ENCODE results near the gene CUX1. TPM values are rescaled to one million over a fixed set of nuclear protein-coding genes. Genes with fewer than 3 reads are reported as not detected.

CUX1 gene
- total and polyA plus RNA-seq, 10 of the 15 experiments (the other 5 are each of a cell fraction or from before 2014, with no cell fraction given) = 6.1 to 48.6 (median 25.9) TPM

GRCh38 chr7:101978683-101979082, 161.3 kb downstream of the CUX1 start:
- no TSS peak for BruUV-seq (replicated peaks)
- Histone ChIP-seq H3K4me1 (ENCODE audit: control insufficient read depth, insufficient read depth, low read length) (peaks cover 35% of the 10 kb centered on the region), H3K4me3 (no peak overlapping the region), H2AFZ (ENCODE audit: control insufficient read depth, low read depth, low read length) (no peak overlapping the region), H4K20me1 (ENCODE audit: control insufficient read depth, insufficient read depth) (no peaks in the 10 kb centered on the region), H3K4me2 (ENCODE audit: control insufficient read depth, insufficient read depth) (no peak overlapping the region), H3K9ac (ENCODE audit: control insufficient read depth, insufficient read depth, low read length) (no peak overlapping the region), H3K79me2 (ENCODE audit: control insufficient read depth, insufficient read depth, low read length) (peaks cover 5% of the 10 kb centered on the region), H3K27me3 (replicated peaks in 1 of 2; ENCODE audit: control insufficient read depth in 2 of 2, insufficient read depth in 2 of 2, low read length in 1 of 2) (no peaks in the 10 kb centered on the region; a peak in 1 of 4 replicates), H3K27ac (ENCODE audit: control insufficient read depth, insufficient read depth) (no peak overlapping the region), H3K36me3 (ENCODE audit: control insufficient read depth in 2 of 2, insufficient read depth in 2 of 2, low read length in 1 of 2) (peaks cover 0 to 3% of the 10 kb centered on the region in 2 experiments; a peak in 3 of 4 replicates), H3K9me3 (replicated peaks; ENCODE audit: control insufficient read depth, insufficient read depth, low read length) (peaks cover 8% of the 10 kb centered on the region; the same call in 2 of the 3 replicates)
- RAD21 ChIA-PET (ENCODE audit: unreplicated experiment) = no interaction called here
- SMC1A ChIA-PET (ENCODE audit: uncharacterized antibody, unreplicated experiment) = interaction anchor here (1.0 kb wide), 1 partner anchor 37 kb away, joined by 3 read pairs; no protein-coding TSS in a partner anchor
- ATAC-seq (no peak), FAIRE-seq (no peak), DNase-seq (ENCODE audit: low read depth, low spot score) (no peak)
- in situ Hi-C loops (cut with MboI) = no loop called here
- POLR2A ChIA-PET = interaction anchor here (1.0 kb wide), 1 partner anchor 11 kb away, joined by 3 read pairs; no protein-coding TSS in a partner anchor
- 98% methylated on average over 10 of the region's 10 CpGs for WGBS (ENCODE audit: insufficient coverage, insufficient replicate concordance, low lambda C conversion rate, missing lambda C conversion rate)
- CTCF ChIA-PET = no interaction called here
- intact Hi-C loops (cut with micrococcal nuclease; ENCODE audit: unreplicated experiment) = no loop called here
- TF ChIP-seq, protein P1, sequence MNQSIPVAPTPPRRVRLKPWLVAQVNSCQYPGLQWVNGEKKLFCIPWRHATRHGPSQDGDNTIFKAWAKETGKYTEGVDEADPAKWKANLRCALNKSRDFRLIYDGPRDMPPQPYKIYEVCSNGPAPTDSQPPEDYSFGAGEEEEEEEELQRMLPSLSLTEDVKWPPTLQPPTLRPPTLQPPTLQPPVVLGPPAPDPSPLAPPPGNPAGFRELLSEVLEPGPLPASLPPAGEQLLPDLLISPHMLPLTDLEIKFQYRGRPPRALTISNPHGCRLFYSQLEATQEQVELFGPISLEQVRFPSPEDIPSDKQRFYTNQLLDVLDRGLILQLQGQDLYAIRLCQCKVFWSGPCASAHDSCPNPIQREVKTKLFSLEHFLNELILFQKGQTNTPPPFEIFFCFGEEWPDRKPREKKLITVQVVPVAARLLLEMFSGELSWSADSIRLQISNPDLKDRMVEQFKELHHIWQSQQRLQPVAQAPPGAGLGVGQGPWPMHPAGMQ (IDR thresholded peaks at IDR 0.05; ENCODE audit: borderline replicate concordance) = no peak
- TF ChIP-seq YBX1 (IDR thresholded peaks at IDR 0.05) (no peak), RELA (IDR thresholded peaks at IDR 0.05; ENCODE audit: borderline replicate concordance, partially characterized antibody) (no peak), EZH2 (IDR thresholded peaks at IDR 0.05; ENCODE audit: borderline replicate concordance, control insufficient read depth, low read depth, low read length) (no peak), RUNX3 (IDR thresholded peaks at IDR 0.05; ENCODE audit: low read length) (no peak), ZBTB40 (IDR thresholded peaks at IDR 0.05; ENCODE audit: borderline replicate concordance) (no peak), MLLT1 (IDR thresholded peaks at IDR 0.05) (no peak), RB1 (IDR thresholded peaks at IDR 0.05; ENCODE audit: borderline replicate concordance) (no peak), CBX3 (IDR thresholded peaks at IDR 0.05; ENCODE audit: borderline replicate concordance, low read depth) (no peak), CUX1 (IDR thresholded peaks at IDR 0.05; ENCODE audit: insufficient replicate concordance, low read depth, low read length) (no peak), SREBF2 (IDR thresholded peaks at IDR 0.05; ENCODE audit: low read length) (no peak), RBBP5 (conservative IDR thresholded peaks at IDR 0.05) (no peak), CREM (IDR thresholded peaks at IDR 0.05; ENCODE audit: low read depth) (no peak)
